ENCODE results near the gene ROBO1. TPM values are rescaled to one million over a fixed set of nuclear protein-coding genes. Genes with fewer than 3 reads are reported as not detected.

Gene ROBO1
- total and polyA plus RNA-seq, 2 experiments from 2014 or later, result 18.8 to 31.9 TPM

DNA sequence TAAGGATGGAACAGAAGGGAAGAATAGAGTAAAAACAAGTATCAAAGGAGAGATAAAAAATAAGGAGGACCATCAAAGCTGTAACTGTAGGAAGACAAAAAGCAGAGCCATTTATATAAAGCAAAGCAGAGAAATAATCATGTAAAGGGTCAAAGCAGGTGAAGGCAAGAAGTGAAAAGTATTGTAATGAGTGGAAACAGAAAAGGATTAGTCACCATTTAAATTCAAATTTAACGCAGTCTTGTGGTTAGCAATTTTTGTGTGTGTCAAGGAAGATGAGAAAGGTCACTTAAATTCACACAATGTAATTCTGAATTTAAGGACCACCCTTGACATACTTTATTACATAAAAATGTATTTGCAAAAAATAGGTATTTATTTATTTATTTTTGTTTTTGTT is 567.8 kb downstream of the ROBO1 start:
- WGBS, 2 experiments (ENCODE audit: low coverage in 1 of 2, low lambda C conversion rate in 2 of 2, missing lambda C conversion rate in 2 of 2), result 81 to 84% methylated on average over 1 of the region's 1 CpG

DNA sequence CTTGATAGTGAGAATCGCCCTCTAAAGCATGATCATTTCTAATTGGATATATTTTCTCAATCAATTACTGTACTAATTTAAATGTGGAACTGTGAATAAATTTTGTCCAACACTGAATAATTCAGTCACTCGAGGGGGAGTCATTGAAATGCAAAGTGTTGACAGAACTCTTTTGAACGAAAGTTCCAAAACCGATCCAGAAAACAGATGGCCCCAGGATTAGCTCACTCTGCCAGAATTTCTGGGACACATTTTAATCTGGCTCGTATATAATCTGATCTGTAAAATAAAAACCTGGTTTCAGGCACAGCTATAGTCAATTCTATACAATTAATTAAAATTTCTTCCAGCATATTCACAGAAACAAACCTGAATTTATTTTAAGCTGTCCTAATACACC is 580.4 kb downstream of the ROBO1 start:
- no peaks in the 10 kb centered on the region for H3K79me2 ChIP-seq (ENCODE audit: insufficient read depth)
- H3K36me3 ChIP-seq (ENCODE audit: low read depth), result no peaks in the 10 kb centered on the region
- no peak overlapping the region for H2AFZ ChIP-seq
- H3K9me2 ChIP-seq (ENCODE audit: insufficient read depth), result no peaks in the 10 kb centered on the region
- no peaks in the 10 kb centered on the region for H3K27me3 ChIP-seq (replicated peaks; ENCODE audit: insufficient read depth)
- H3F3A ChIP-seq (ENCODE audit: insufficient read depth), result no peaks in the 10 kb centered on the region
- H3K4me1 ChIP-seq (ENCODE audit: insufficient read depth), result no peaks in the 10 kb centered on the region
- WGBS, 2 experiments (ENCODE audit: low coverage in 1 of 2, low lambda C conversion rate in 2 of 2, missing lambda C conversion rate in 2 of 2), result 26 to 34% methylated on average over 5 of the region's 5 CpGs
- in situ Hi-C loops (cut with MboI), result no loop called here
- H3K4me2 ChIP-seq (ENCODE audit: unreplicated experiment), result no peak overlapping the region
- TF ChIP-seq EZH2 (IDR thresholded peaks at IDR 0.05; ENCODE audit: insufficient read depth, poor library complexity, severe bottlenecking), result no peak
- TF ChIP-seq EZH2phosphoT487 (IDR thresholded peaks at IDR 0.05; ENCODE audit: insufficient read depth, low read depth), result no peak
- no peak for DNase-seq
- no peaks in the 10 kb centered on the region for H3K9me3 ChIP-seq (ENCODE audit: low read depth)
- no peaks in the 10 kb centered on the region for H4K20me1 ChIP-seq (ENCODE audit: insufficient read depth)
- H3K9ac ChIP-seq, result no peak overlapping the region
- no peak overlapping the region for H3K4me3 ChIP-seq
- H3K27ac ChIP-seq, result no peak overlapping the region

More for the DNA sequence above, 567.8 kb downstream of the ROBO1 start:
- Histone ChIP-seq H3K36me3 (ENCODE audit: low read depth) (no peaks in the 10 kb centered on the region), H3K4me1 (ENCODE audit: insufficient read depth) (no peaks in the 10 kb centered on the region), H4K20me1 (ENCODE audit: insufficient read depth) (no peaks in the 10 kb centered on the region), H3K27ac (no peak overlapping the region), H3K9ac (no peak overlapping the region), H3K27me3 (replicated peaks; ENCODE audit: insufficient read depth) (no peaks in the 10 kb centered on the region), H3F3A (ENCODE audit: insufficient read depth) (no peaks in the 10 kb centered on the region), H3K9me3 (ENCODE audit: low read depth) (no peaks in the 10 kb centered on the region), H3K9me2 (ENCODE audit: insufficient read depth) (no peaks in the 10 kb centered on the region), H3K4me3 (no peak overlapping the region), H3K4me2 (ENCODE audit: unreplicated experiment) (no peak overlapping the region), H2AFZ (no peak overlapping the region), H3K79me2 (ENCODE audit: insufficient read depth) (no peaks in the 10 kb centered on the region)
- TF ChIP-seq EZH2phosphoT487 (IDR thresholded peaks at IDR 0.05; ENCODE audit: insufficient read depth, low read depth) (no peak), EZH2 (IDR thresholded peaks at IDR 0.05; ENCODE audit: insufficient read depth, poor library complexity, severe bottlenecking) (no peak)
- in situ Hi-C loops (cut with MboI), result no loop called here
- no peak for DNase-seq

DNA sequence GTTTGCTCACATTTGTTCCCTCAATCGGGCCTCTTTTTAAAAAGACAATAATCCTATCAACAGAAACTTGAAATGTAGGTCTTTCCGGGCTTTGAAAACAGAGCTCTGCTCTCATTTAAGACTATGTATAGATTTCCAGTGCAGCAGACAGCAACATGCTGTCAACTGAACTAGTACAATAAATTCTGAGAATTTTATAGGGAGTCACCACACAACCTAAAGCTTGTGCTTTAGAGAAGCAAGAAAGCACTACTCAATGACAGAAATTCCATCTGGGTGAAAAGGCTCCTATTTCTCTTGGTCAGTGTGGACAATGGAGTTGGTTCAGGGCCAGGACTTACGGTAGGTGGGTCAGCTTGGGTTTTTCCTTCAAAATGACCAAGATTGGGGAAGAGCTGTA is 583.5 kb downstream of the ROBO1 start:
- Histone ChIP-seq H3K27ac (no peak overlapping the region), H3F3A (ENCODE audit: insufficient read depth) (no peaks in the 10 kb centered on the region), H3K79me2 (ENCODE audit: insufficient read depth) (no peaks in the 10 kb centered on the region), H3K36me3 (ENCODE audit: low read depth) (no peaks in the 10 kb centered on the region), H3K27me3 (replicated peaks; ENCODE audit: insufficient read depth) (no peaks in the 10 kb centered on the region), H2AFZ (no peak overlapping the region), H4K20me1 (ENCODE audit: insufficient read depth) (no peaks in the 10 kb centered on the region), H3K4me3 (no peak overlapping the region), H3K9me2 (ENCODE audit: insufficient read depth) (no peaks in the 10 kb centered on the region), H3K4me2 (ENCODE audit: unreplicated experiment) (no peak overlapping the region), H3K4me1 (ENCODE audit: insufficient read depth) (no peaks in the 10 kb centered on the region), H3K9me3 (ENCODE audit: low read depth) (no peaks in the 10 kb centered on the region), H3K9ac (no peak overlapping the region)
- DNase-seq, result no peak
- in situ Hi-C loops (cut with MboI), result no loop called here
- WGBS, 2 experiments (ENCODE audit: low coverage in 1 of 2, low lambda C conversion rate in 2 of 2, missing lambda C conversion rate in 2 of 2), result 53 to 57% methylated on average over 3 of the region's 3 CpGs
- no peak for TF ChIP-seq EZH2phosphoT487 (IDR thresholded peaks at IDR 0.05; ENCODE audit: insufficient read depth, low read depth)
- no peak for TF ChIP-seq EZH2 (IDR thresholded peaks at IDR 0.05; ENCODE audit: insufficient read depth, poor library complexity, severe bottlenecking)

DNA sequence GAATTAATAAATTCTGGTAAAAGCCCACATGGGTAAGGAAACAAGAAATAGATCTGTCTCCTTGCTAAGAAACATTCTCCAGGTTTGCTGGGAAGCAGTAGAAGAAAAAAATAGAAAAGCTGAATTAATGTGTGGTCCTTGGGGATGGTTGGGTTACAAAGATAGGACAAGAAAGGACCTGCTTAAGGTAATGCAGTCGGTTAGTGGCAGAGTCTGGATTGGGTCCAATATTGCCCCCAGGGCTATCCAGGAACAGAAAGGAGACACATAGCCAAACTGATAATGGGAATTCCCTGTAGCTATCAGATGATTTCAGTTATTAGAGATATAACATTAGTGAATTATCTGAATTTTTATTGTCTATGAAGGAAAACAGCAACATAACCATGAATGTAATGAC is 584.3 kb downstream of the ROBO1 start:
- H2AFZ ChIP-seq, result no peak overlapping the region
- H3K4me3 ChIP-seq, result no peak overlapping the region
- no peak overlapping the region for H3K27ac ChIP-seq
- no peaks in the 10 kb centered on the region for H3K79me2 ChIP-seq (ENCODE audit: insufficient read depth)
- H3K9me2 ChIP-seq (ENCODE audit: insufficient read depth), result no peaks in the 10 kb centered on the region
- H3K9me3 ChIP-seq (ENCODE audit: low read depth), result no peaks in the 10 kb centered on the region
- WGBS, 2 experiments (ENCODE audit: low coverage in 1 of 2, low lambda C conversion rate in 2 of 2, missing lambda C conversion rate in 2 of 2), result 41 to 67% methylated on average over 1 of the region's 1 CpG
- H3F3A ChIP-seq (ENCODE audit: insufficient read depth), result no peaks in the 10 kb centered on the region
- TF ChIP-seq EZH2 (IDR thresholded peaks at IDR 0.05; ENCODE audit: insufficient read depth, poor library complexity, severe bottlenecking), result no peak
- TF ChIP-seq EZH2phosphoT487 (IDR thresholded peaks at IDR 0.05; ENCODE audit: insufficient read depth, low read depth), result no peak
- H3K27me3 ChIP-seq (replicated peaks; ENCODE audit: insufficient read depth), result no peaks in the 10 kb centered on the region
- no peak overlapping the region for H3K4me2 ChIP-seq (ENCODE audit: unreplicated experiment)
- no peak overlapping the region for H3K9ac ChIP-seq
- no peak for DNase-seq
- H3K4me1 ChIP-seq (ENCODE audit: insufficient read depth), result no peaks in the 10 kb centered on the region
- no peaks in the 10 kb centered on the region for H4K20me1 ChIP-seq (ENCODE audit: insufficient read depth)
- in situ Hi-C loops (cut with MboI), result no loop called here
- H3K36me3 ChIP-seq (ENCODE audit: low read depth), result no peaks in the 10 kb centered on the region
